Endometrium (tissue), 2 donors: ENCODE results near the gene PARP1.
A peak's percentile ranks its signal among the peaks of the same experiment; 100 is the strongest.
"Not testable (repeated sequence)": the region's sequence is repeated elsewhere in the genome, so short reads cannot be mapped to it uniquely, and the experiment has no call there.

Experiments used
- FAIRE-seq: peaks from 2 replicates; lab custom pipeline; 2012; peaks lifted over from hg19 to GRCh38; lab: Jason Lieb, UNC
- donor health status: control.
- donor health status: control.

Gene PARP1

DNA sequence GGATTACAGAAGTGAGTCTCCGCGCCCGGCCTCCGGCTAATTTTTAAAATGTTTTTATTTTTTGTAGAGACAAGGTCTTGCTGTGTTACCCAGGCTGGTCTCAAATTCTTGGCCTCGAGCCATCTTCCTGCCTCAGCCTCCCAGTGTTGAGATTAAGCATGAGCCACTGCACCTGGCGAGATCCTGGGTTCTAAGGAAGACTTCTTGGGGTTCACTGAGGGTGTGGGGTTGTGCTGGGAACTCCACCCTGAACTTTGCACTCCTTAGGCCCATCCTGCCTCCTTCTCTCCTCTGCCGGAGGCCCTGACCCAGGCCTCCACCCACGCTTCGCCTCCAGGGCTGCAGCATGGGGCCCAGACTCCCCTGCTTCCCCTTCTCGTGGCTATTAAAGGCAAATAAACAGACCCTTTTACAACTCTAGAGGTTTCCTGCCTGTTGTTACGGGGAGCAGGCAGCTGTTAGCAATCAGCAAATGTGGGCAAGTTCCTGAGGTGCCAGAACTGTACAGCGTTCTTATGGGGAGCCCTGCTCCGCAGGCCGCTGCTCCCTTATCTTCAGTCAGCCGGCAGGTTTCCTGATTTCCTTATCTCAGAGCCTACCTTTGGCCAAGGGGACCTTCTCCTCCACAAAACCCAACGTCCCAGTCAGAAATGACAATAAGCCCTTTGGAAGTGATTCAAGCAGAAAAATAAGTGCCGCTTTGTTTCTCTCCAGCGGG is 57.9 kb downstream of the PARP1 start:
- FAIRE-seq = no peak

DNA sequence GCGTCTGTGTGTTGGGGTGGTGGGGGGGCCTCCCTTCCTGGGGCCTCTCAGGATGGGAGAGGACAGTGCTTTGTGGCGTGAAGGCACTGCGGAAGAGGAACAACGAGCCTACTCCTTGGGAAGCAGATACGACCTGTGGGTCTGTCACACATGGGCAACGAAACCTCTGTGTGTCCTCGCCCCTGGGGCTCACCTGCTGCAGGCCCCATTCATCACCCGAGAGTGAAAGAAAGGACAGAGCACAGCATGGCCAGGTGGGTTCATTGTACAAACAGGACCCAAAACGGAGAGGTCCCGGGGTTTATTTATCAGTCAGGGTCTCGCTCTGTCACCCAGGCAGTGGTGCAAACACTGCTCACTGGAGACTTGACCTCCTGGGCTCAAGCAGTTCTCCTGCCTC is 58.8 kb downstream of the PARP1 start:
- no peak for FAIRE-seq

DNA sequence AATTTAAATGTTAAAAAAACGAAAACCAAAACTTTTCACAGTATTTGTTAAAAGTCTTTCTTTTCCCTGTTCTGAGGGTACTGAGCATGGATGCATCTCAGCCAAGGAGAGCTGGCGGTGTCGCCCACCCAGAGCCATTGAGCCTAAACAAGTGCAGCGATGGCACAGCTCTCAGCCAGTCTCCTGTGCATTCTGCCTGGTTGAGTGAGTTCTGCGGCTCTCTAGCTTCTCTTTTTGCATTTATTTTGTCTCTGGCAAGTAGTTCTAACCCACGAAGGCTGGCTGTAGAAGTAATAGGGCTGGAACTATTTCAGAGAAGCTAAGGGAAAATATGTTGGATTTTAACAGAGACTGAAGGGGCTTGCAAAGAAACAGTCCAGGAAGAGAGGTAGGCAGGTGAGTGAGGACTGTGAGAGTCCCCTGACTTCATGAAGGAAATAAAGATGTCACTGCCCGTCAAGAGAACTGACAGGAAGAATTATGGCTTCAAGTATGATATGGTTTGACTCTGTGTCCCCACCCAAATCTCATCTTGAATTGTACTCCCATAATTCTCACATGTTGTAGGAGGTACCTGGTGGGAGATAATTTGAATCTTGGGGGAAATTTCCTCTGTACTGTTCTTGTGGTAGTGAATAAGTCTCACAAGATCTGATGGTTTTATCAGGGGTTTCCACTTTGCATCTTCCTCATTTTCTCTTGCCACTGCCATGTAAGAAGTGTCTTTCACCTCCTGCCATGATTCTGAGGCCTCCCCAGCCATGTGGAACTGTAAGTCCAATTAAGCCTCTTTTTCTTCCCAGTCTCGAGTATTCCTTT is 63.2 kb downstream of the PARP1 start:
- no peak for FAIRE-seq

DNA sequence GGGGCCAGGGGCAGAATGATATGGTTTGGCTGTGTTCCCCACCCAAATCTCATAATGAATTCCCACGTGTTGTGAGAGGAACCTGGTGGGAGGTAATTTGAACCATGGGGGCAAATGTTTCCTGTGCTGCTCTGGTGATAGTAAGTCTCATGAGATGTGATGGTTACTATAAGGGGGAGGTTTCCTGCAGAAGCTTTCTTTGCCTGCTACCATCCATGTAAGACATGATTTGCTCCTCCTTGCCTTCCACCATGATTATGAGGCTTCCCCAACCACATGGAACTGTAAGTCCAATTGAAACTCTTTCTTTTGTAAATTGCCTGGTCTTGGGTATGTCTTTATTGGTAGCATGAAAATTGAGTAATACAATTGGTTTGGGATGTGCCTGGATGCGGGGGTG is 65.2 kb downstream of the PARP1 start:
- FAIRE-seq = no peak

DNA sequence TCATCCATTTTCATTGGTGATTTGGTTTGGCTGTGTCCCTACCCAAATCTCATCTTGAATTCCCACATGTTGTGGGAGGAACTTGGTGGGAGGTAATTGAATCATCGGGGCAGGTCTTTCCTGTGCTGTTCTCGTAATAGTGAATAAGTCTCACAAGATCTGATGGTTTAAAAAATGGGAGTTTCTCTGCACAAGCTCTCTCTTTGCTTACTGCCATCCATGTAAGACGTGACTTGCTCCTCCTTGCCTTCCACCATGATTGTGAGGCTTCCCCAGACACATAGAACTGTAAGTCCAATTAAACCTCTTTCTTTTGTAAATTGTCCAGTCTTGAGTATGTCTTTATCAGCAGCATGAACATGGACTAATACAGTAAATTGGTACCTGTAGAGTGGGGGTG is 67.8 kb downstream of the PARP1 start:
- not testable (repeated sequence) for FAIRE-seq

DNA sequence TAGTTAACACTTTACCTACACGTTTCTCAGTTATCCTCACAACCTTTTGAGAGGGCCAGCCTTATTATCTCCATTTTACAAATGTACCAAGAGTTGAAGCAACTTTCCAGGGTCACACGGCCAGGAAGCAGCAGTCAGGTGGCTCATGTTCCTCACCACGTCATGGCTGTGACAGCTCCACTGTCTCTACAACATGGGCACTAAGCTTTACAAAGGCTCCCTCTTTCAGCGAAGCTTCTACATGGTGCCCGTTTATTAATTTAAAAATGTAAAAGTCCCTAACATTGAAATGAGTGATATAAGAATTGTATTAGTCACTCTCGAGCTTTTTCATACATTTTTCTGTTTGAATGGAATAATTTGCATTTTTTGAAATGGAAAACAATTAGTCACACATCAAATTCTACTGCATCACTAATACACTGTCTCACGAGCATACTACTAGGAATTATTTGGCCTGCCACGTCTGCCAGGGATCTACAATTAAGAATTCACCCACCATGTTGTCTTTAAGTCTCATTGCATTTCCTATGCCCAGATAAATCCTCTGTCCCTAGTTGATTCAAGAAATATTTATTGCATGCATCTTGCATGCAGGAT is 70.5 kb downstream of the PARP1 start:
- FAIRE-seq = no peak

DNA sequence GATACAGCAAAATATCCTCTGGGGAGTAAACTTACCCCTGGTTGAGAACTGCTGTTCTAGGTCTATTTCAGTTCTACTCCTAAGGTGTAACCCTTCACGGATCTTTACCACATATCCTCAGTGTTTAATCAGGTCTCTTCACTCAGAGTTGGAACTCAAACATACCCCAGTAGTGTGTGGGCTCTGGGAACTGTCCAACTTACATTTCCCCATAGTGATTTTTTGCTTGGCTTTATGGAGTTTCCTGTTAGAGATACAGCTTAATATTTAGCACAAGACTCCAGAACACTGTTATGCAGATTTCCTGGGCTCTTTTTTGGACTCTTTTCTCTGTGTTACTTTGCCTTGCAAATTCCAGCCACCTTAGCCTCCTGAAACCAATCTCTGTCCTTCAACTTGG is 72.2 kb downstream of the PARP1 start:
- no peak for FAIRE-seq

DNA sequence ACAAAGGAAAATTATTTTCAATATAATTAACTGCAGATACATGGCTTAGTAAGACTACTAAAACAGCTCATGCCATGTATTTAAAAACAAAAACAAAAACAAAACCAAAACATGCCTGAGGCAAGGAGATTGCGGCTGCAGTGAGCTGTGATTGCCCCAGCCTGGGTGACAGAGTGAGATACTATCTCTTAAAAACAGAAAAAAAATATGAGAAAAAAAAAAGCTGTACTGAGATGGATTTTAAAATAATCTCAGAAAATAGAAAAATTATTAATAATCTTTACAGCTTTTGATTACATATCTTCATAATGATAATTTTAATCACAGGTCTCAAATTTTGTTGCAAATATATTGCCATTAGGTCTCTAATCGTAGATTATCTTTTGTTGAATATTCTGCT is 74.9 kb downstream of the PARP1 start:
- peak; percentile 37 for FAIRE-seq

DNA sequence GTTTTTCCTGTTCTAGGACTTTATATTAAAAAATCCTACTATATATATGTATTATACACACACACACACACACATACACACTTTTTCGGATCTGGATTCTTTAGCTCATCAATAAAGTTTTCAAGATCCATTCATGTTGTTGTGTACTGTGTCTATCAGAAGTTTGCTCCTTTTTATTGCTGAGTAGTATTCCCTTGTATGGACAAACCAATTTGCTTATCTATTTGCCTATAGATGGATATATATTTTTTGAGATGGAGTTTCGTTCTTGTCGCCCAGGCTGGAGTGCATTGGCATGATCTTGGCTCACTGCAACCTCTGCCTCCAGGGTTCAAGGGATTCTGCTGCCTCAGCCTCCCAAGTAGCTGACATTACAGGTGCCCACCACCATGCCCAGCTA is 78.7 kb downstream of the PARP1 start:
- FAIRE-seq = no peak

DNA sequence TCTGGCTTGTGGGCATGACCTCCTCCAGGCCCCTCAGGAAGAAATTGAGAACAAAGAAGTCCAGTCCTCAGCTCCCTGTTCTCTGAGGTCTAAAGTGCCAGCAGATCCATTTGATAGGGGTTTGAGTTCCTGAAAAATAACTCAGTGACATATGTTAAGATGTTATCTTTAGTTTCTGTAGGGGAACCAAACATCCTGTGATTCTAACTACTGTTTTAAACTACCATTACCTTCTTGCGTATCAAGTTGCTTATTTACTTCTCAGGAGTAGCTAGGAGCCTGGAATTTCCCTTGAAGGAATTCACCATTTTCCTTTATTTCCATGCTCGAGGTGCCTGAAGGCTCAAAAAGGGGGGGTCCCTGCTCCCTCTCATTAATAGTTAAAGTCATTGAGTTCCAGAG is 80.1 kb downstream of the PARP1 start:
- no peak for FAIRE-seq

DNA sequence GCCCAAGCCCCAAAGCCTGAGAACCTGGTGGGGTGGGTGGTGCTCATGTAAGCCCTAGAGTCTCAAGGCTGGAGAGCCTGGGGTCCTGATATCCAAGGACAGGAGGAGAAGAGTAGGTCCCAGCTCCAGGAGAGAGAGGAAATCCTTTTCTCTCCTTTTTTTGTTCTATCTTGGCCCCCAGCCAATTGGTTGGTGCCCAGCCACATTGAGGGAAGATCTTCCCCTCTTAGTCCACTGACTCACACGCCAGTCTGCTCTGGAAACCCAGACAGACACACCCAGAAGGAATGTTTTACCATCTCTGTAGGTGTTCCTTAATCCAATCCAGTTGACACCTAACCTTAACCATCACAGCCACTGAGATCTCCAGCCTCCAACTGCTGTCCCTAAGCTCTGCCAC is 82.7 kb downstream of the PARP1 start:
- no peak for FAIRE-seq

DNA sequence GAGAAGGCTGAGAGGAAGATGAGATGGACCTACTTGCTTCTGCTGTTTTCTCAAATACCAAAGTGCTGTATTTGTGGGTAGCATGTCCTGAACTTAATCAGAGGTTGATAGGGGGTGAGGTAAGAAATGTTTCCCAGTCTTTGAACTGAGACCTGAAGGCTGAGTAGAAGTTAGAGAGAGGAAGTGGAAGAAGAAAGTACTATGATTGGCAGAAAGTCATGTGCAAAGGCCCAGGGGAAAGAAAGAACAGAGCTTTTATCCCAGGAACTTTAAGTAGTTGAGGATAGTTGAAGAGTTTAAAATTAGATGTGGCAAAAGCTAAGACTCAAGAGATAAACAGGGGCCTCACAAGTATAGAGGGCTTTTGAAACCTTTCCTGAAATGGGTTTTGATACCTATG is 83.4 kb downstream of the PARP1 start:
- no peak for FAIRE-seq

DNA sequence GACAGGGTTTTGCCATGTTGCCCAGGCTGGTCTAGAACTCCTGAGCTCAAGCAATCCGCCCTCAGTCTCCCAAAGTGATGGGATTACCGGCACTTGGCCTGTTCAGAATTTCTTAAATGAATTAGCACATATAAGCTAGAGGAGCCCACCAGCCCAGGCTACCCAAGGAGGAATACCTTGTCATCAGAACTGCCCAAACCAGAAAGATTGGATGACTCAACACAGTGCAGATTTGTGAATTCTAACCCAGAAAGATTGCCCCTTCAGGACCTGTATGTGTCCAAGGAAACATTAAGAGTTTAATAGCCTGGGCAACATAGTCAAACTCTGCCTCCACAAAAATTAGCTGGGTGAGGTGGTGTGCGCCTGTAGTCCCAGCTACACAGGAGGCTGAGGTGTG is 84.9 kb downstream of the PARP1 start:
- no peak for FAIRE-seq

DNA sequence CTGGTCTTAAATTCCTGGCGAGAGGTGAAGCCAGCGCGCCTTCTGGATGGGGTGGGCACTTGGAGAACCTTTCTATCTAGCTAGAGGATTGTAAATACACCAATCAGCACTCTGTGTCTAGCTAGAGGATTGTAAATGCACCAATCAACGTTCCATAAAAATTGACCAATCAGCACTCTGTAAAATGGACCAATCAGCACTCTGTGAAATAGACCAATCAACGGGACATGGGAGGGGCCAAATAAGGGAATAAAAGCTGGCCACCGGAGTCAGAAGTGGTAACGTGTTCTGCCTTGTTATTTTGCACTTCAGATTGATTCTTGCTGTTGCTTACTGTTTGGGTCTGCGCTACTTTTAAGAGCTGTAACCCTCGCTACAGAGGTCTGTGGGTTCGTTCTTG is 87.0 kb downstream of the PARP1 start:
- no peak for FAIRE-seq

DNA sequence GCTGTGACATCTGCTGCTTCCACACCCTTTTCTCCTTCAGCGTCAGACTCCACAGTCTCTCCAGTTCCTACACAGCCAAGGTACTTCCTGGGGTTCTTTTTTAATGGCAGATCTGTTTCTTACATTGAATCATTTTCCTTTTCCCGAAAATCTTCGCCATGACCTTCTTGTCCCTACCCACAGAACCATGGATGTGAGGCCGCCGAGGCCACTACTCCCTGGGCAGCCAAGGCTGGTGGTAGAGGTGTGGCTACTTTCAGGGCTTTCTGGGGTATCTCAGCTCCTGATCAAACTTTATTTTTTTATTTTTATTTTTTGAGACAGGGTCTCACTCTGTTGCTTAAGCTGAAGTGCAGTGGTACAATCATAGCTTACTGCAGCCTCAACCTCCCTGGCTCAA is 89.4 kb downstream of the PARP1 start:
- FAIRE-seq = no peak

DNA sequence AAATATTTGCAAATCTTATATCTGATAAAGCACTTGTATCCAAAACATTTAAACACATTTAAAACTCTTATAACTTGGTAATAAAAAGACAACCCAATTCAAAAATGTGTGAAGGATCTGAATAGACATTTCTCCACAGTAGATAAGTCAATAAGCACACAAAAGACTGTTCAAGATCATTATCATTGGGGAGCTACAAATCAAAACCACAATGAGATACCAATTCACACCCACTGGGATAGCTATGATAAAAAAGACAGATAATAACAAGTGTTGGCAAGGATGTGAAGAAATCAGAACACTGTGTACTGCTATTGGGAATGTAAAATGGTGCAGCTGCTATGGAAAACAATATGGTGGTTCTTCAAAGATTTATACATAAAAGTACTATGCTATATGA is 93.8 kb downstream of the PARP1 start:
- FAIRE-seq = no peak

DNA sequence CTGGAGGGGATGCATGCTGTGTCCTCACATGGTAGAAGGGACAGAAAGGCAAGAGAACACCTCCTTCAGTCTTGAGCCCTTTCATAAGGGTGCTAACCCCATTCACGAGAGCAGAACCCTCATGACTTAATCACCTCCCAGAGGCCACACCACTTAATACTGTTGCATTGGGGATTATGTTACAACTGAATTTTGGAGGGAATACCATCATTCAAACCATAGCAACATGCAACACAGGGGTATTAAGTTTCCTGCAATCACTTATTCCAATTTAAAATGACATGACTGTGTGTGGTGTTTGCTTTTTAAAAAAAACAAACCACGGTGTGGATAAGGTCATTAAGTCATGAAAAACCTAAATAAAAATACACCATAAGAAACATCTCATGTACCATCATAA is 95.8 kb downstream of the PARP1 start:
- no peak for FAIRE-seq

DNA sequence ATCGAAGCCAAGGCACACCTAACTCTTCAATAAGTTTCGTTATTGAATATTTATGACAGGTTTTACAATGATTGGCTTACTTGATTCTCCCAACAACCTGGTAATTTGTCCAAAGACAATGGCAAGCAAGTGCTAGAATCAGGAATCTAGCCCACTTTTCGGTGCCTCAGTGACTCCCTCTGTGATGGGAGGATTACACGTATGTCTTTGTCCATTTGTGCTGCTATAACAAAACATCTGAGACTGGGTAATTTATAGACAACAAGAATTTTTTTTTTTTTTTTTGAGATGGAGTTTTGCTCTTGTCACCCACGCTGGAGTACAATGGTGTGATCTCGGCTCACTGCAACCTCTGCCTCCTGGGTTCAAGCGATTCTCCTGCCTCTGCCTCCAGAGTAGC is 96.5 kb downstream of the PARP1 start:
- no peak for FAIRE-seq
